ENCODE results near the gene MAP2K5. TPM values are rescaled to one million over a fixed set of nuclear protein-coding genes. Genes with fewer than 3 reads are reported as not detected.

MAP2K5 gene
- total and polyA plus RNA-seq, 10 of the 15 experiments (the other 5 are each of a cell fraction or from before 2014, with no cell fraction given) = 1.3 to 19.4 (median 9.6) TPM

DNA sequence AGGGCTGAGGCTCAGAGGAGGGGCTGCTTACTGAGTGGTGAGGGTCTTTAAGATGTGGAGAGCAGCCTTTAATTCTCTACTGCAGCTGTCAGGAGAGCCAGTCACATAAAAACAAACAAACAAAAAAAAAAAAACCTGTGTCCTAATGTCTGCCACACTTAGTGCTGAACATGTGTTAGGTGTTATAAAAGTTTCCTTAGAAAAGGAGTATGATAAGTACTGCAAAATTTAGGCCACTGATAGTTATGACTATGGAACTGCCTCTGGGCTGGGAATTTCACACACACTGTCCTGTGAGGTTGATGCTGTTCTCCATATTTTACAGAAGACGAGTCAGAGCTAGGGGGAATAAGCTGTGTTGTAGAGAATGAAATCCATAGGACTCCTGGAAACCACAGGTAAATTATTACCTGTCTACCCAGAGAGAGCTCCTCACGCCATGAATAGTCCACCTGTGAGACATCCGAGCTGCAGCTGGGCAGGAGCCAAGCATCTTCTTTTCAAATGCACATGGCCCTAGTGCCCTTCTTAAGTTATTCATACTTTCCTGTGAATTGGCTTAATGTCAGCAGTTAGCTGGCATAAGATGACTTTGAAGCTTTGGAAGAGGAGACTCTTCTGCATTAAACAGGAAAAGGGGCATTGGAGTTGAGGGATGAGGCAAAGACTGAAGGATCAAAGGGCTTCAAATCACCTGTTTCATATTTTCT is 248.3 kb downstream of the MAP2K5 start (continued):
- TF ChIP-seq, protein P1, sequence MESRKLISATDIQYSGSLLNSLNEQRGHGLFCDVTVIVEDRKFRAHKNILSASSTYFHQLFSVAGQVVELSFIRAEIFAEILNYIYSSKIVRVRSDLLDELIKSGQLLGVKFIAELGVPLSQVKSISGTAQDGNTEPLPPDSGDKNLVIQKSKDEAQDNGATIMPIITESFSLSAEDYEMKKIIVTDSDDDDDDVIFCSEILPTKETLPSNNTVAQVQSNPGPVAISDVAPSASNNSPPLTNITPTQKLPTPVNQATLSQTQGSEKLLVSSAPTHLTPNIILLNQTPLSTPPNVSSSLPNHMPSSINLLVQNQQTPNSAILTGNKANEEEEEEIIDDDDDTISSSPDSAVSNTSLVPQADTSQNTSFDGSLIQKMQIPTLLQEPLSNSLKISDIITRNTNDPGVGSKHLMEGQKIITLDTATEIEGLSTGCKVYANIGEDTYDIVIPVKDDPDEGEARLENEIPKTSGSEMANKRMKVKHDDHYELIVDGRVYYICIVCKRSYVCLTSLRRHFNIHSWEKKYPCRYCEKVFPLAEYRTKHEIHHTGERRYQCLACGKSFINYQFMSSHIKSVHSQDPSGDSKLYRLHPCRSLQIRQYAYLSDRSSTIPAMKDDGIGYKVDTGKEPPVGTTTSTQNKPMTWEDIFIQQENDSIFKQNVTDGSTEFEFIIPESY (IDR thresholded peaks at IDR 0.05) = no peak
- no peak for TF ChIP-seq SUPT20H (IDR thresholded peaks at IDR 0.05; ENCODE audit: borderline replicate concordance, control insufficient read depth, low read depth, low read length)
- TF ChIP-seq JUND (IDR thresholded peaks at IDR 0.05; ENCODE audit: low read depth, low read length) = no peak
- TF ChIP-seq KAT2A (conservative IDR thresholded peaks at IDR 0.05; ENCODE audit: control insufficient read depth, low read depth, low read length) = no peak
- TF ChIP-seq KLF5 (IDR thresholded peaks at IDR 0.05; ENCODE audit: partially characterized antibody) = no peak
- no peak for TF ChIP-seq SPI1 (IDR thresholded peaks at IDR 0.05; ENCODE audit: borderline replicate concordance, insufficient read depth, low read depth, low read length)
- no peak for TF ChIP-seq EED (IDR thresholded peaks at IDR 0.05; ENCODE audit: low read depth)
- TF ChIP-seq EZH2 (IDR thresholded peaks at IDR 0.05; ENCODE audit: borderline replicate concordance, control insufficient read depth, low read depth, low read length) = no peak
- TF ChIP-seq CHD2 (IDR thresholded peaks at IDR 0.05; ENCODE audit: borderline replicate concordance, low read depth, low read length) = no peak
- no peak for TF ChIP-seq NR2C2 (IDR thresholded peaks at IDR 0.05; ENCODE audit: borderline replicate concordance, control insufficient read depth, insufficient read length, low read depth)

All from GM12878 (cell line).